NB4 (cell line): ENCODE data around the gene PCSK1.

ENCODE experiments used
- POLR2A ChIP-seq: IDR thresholded peaks from 2 replicates; pipeline ENCODE4 v1.6.1; 2011; ENCODE audit warnings: mild to moderate bottlenecking; ENCODE audit not compliant: insufficient read length; ENCODE audit errors: extremely low read depth
- TF ChIP-seq, protein P1 (sequence below): IDR thresholded peaks from one replicate; pipeline ENCODE4 v1.5.1; 2012; ENCODE audit warnings: low read depth, low read length
- TF ChIP-seq, protein P2 (sequence below): IDR thresholded peaks from 2 replicates; pipeline ENCODE4 v1.6.1; 2011; ENCODE audit warnings: low read depth, low read length

GRCh38 chr5:96473155-96473554 lies 40.1 kb upstream of the PCSK1 start:
- TF ChIP-seq, protein P1, sequence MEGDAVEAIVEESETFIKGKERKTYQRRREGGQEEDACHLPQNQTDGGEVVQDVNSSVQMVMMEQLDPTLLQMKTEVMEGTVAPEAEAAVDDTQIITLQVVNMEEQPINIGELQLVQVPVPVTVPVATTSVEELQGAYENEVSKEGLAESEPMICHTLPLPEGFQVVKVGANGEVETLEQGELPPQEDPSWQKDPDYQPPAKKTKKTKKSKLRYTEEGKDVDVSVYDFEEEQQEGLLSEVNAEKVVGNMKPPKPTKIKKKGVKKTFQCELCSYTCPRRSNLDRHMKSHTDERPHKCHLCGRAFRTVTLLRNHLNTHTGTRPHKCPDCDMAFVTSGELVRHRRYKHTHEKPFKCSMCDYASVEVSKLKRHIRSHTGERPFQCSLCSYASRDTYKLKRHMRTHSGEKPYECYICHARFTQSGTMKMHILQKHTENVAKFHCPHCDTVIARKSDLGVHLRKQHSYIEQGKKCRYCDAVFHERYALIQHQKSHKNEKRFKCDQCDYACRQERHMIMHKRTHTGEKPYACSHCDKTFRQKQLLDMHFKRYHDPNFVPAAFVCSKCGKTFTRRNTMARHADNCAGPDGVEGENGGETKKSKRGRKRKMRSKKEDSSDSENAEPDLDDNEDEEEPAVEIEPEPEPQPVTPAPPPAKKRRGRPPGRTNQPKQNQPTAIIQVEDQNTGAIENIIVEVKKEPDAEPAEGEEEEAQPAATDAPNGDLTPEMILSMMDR = no peak
- TF ChIP-seq POLR2A = no peak
- TF ChIP-seq, protein P2, sequence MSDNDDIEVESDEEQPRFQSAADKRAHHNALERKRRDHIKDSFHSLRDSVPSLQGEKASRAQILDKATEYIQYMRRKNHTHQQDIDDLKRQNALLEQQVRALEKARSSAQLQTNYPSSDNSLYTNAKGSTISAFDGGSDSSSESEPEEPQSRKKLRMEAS = no peak
